Measurements from ENCODE around the gene CDIP1.

GRCh38 chr16:4500272-4500671, 38.3 kb downstream of the CDIP1 start:
- no peak for TF ChIP-seq CREB1 (IDR thresholded peaks at IDR 0.05)
- TF ChIP-seq CREB1 (CRISPR knock-in tag; IDR thresholded peaks at IDR 0.05): no peak
- TF ChIP-seq GABPA (tag; conservative IDR thresholded peaks at IDR 0.05; ENCODE audit: low read depth): no peak
- TF ChIP-seq ZKSCAN3 (CRISPR knock-in tag; IDR thresholded peaks at IDR 0.05): no peak
- TF ChIP-seq CTCF (IDR thresholded peaks at IDR 0.05 in 2 of 3, conservative IDR thresholded peaks at IDR 0.05 in 1 of 3; ENCODE audit: insufficient read depth in 2 of 3, low read depth in 1 of 3, low read length in 3 of 3): no peak
- no peak for TF ChIP-seq ZNF592 (IDR thresholded peaks at IDR 0.05)
- no peak for TF ChIP-seq SMC3 (conservative IDR thresholded peaks at IDR 0.05; ENCODE audit: insufficient read depth, low read depth, low read length)
- TF ChIP-seq RCOR1 (IDR thresholded peaks at IDR 0.05; ENCODE audit: borderline replicate concordance in 1 of 2, low read depth in 2 of 2, low read length in 2 of 2): no peak
- TF ChIP-seq SP1 (CRISPR knock-in tag; IDR thresholded peaks at IDR 0.05): no peak
- no peak for TF ChIP-seq HDAC6 (IDR thresholded peaks at IDR 0.05; ENCODE audit: low read depth, low read length)
- no peak for TF ChIP-seq E2F4 (CRISPR knock-in tag; IDR thresholded peaks at IDR 0.05; ENCODE audit: low read depth)
- TF ChIP-seq SRF (CRISPR knock-in tag; IDR thresholded peaks at IDR 0.05): no peak
- no peak for TF ChIP-seq EP300 (IDR thresholded peaks at IDR 0.05; ENCODE audit: low read length)
- no peak for TF ChIP-seq ZZZ3 (IDR thresholded peaks at IDR 0.05)
- TF ChIP-seq CEBPZ (IDR thresholded peaks at IDR 0.05; ENCODE audit: borderline replicate concordance, low read depth, low read length): no peak
